OCI-LY7 (cell line): ENCODE data around the gene ZNF277. TPM values are rescaled to one million over a fixed set of nuclear protein-coding genes. Genes with fewer than 3 reads are reported as not detected.

Experiments used
- BruUV-seq: library from RNA; stranded (reverse); fragments of 400-500 nt; replicated peaks from 2 replicates; lab custom pipeline; 2021; lab: Mats Ljungman, UMichigan
- CTCF ChIA-PET: fragments of 300-600 bp; sonication (Branson Sonifier 250); formaldehyde crosslinking; loops from one replicate; lab custom pipeline; 2022; ENCODE audit warnings: antibody characterized with exemption; ENCODE audit not compliant: unreplicated experiment; lab: Charles Lee
- POLR2A ChIA-PET: fragments of 300-600 bp; sonication (Branson Sonifier 250); formaldehyde crosslinking; loops from one replicate; lab custom pipeline; 2022; ENCODE audit warnings: antibody characterized with exemption; lab: Charles Lee
- DNase-seq: peaks from one replicate; pipeline ENCODE4 v3.0.0-alpha.2; 2015; ENCODE audit warnings: low spot score
- H2AFZ ChIP-seq: fragments of 200-600 bp; sonication (generic), shearing (Covaris generic); 2 replicates; pipeline ENCODE4 v1.6.1; 2014; ENCODE audit warnings: mild to moderate bottlenecking, antibody characterized with exemption, low read length, moderate library complexity
- H3K27ac ChIP-seq: fragments of 200-600 bp; sonication (generic); 2 replicates; pipeline ENCODE4 v1.5.1; 2014; ENCODE audit warnings: mixed run types, low read depth, mild to moderate bottlenecking, moderate library complexity, low read length, inconsistent platforms; ENCODE audit not compliant: poor library complexity, severe bottlenecking
- H3K36me3 ChIP-seq: fragments of 200-600 bp; sonication (generic); 2 replicates; pipeline ENCODE4 v1.6.1; 2014; ENCODE audit warnings: mild to moderate bottlenecking, antibody characterized with exemption, low read length, moderate library complexity, mixed read lengths; ENCODE audit not compliant: insufficient read depth
- H3K4me1 ChIP-seq: fragments of 200-600 bp; sonication (generic); 2 replicates; pipeline ENCODE4 v1.5.1; 2014; ENCODE audit warnings: mild to moderate bottlenecking, low read length; ENCODE audit not compliant: insufficient read depth, poor library complexity, severe bottlenecking
- H3K4me2 ChIP-seq: fragments of 200-600 bp; sonication (generic); 2 replicates; pipeline ENCODE4 v1.6.1; 2014; ENCODE audit warnings: mild to moderate bottlenecking, low read length
- H3K4me3 ChIP-seq: fragments of 200-600 bp; sonication (generic); 2 replicates; pipeline ENCODE4 v1.5.1; 2014; ENCODE audit warnings: mild to moderate bottlenecking, low read depth, low read length; ENCODE audit not compliant: poor library complexity, severe bottlenecking
- H3K79me2 ChIP-seq: fragments of 200-600 bp; sonication (generic); 2 replicates; pipeline ENCODE4 v1.6.1; 2016; ENCODE audit warnings: low read depth, mild to moderate bottlenecking, low read length, moderate library complexity, mixed read lengths; ENCODE audit not compliant: insufficient read depth
- H3K9me2 ChIP-seq: fragments of 200-600 bp; sonication (generic); 2 replicates; pipeline ENCODE4 v1.6.1; 2016; ENCODE audit warnings: mild to moderate bottlenecking, low read length, mixed read lengths; ENCODE audit not compliant: insufficient read depth
- H3K9me3 ChIP-seq: fragments of 200-600 bp; sonication (generic); 2 replicates; pipeline ENCODE4 v1.6.1; 2014; ENCODE audit warnings: mild to moderate bottlenecking, mixed run types, low read length, mixed read lengths
- H4K20me1 ChIP-seq: fragments of 200-600 bp; sonication (generic); 2 replicates; pipeline ENCODE4 v1.6.1; 2014; ENCODE audit warnings: mild to moderate bottlenecking, antibody characterized with exemption, low read length, moderate library complexity, mixed read lengths; ENCODE audit not compliant: insufficient read depth
- CTCF ChIP-seq: fragments of 200-600 bp; sonication (generic); conservative IDR thresholded peaks from 2 replicates; pipeline ENCODE4 v1.5.1; 2014; ENCODE audit warnings: mild to moderate bottlenecking, antibody characterized with exemption, low read length, moderate library complexity, mixed read lengths
- EZH2phosphoT487 ChIP-seq: fragments of 200-600 bp; sonication (generic); IDR thresholded peaks from 2 replicates; pipeline ENCODE4 v1.6.1; 2018; ENCODE audit warnings: low read depth, borderline replicate concordance, mild to moderate bottlenecking, mixed run types, antibody characterized with exemption, low read length, moderate library complexity, mixed read lengths
- intact Hi-C: fragments of 100-400 bp; cut with micrococcal nuclease; formaldehyde crosslinking; loops from one replicate; pipeline ENCODE4 v1.10.0; 2022; ENCODE audit not compliant: unreplicated experiment
- total RNA-seq, 2 experiments: library from RNA; depleted of rRNA in 1 of 2; stranded (reverse); fragments of >200 nt in 1 of 2; shearing (Covaris generic) in 1 of 2; gene quantifications; 2 replicates each; pipeline ENCODE4 v1.2.3, GENCODE V29; 2014 to 2022

The ZNF277 gene
- total RNA-seq, 2 experiments from 2014 or later, result 18.1 to 20.5 TPM

GRCh38 chr7:112293416-112293815, 86.9 kb downstream of the ZNF277 start:
- ChIA-PET CTCF (no interaction called here), POLR2A (interaction anchor here (0.7 kb wide), 1 partner anchor 10 kb away, joined by 3 read pairs; no protein-coding TSS in a partner anchor)
- no peak overlapping the region for H3K4me3 ChIP-seq
- H3K36me3 ChIP-seq, result peaks cover 5% of the 10 kb centered on the region; the same call in 1 of the 2 replicates
- no peak overlapping the region for H3K27ac ChIP-seq
- H4K20me1 ChIP-seq, result no peaks in the 10 kb centered on the region
- intact Hi-C loops, result no loop called here
- H3K9me2 ChIP-seq, result no peaks in the 10 kb centered on the region
- no peaks in the 10 kb centered on the region for H3K79me2 ChIP-seq
- no peak for DNase-seq
- BruUV-seq, result no TSS peak
- no peak overlapping the region for H2AFZ ChIP-seq
- H3K4me1 ChIP-seq, result no peaks in the 10 kb centered on the region
- TF ChIP-seq CTCF (no peak), EZH2phosphoT487 (no peak)
- H3K9me3 ChIP-seq, result no peaks in the 10 kb centered on the region
- no peak overlapping the region for H3K4me2 ChIP-seq

GRCh38 chr7:112296432-112296831, 89.9 kb downstream of the ZNF277 start:
- Histone ChIP-seq H3K27ac (no peak overlapping the region), H2AFZ (no peak overlapping the region), H3K79me2 (no peaks in the 10 kb centered on the region), H3K9me2 (no peaks in the 10 kb centered on the region), H3K36me3 (peaks cover 5% of the 10 kb centered on the region; the same call in 1 of the 2 replicates), H3K4me1 (no peaks in the 10 kb centered on the region), H4K20me1 (no peaks in the 10 kb centered on the region), H3K9me3 (no peaks in the 10 kb centered on the region), H3K4me2 (no peak overlapping the region), H3K4me3 (no peak overlapping the region)
- POLR2A ChIA-PET, result interaction anchor here (0.7 to 0.8 kb wide), 3 partner anchors 10 to 51 kb away, joined by 3 to 5 read pairs (median 4); no protein-coding TSS in a partner anchor
- TF ChIP-seq EZH2phosphoT487 (no peak), CTCF (no peak)
- no peak for DNase-seq
- intact Hi-C loops, result no loop called here
- BruUV-seq, result no TSS peak
- CTCF ChIA-PET, result no interaction called here

- H3K9me3 ChIP-seq, result no peaks in the 10 kb centered on the region
- no peak for DNase-seq
- BruUV-seq, result no TSS peak
- H3K4me3 ChIP-seq, result no peak overlapping the region
- H3K9me2 ChIP-seq, result no peaks in the 10 kb centered on the region
- peaks cover 5% of the 10 kb centered on the region; the same call in 1 of the 2 replicates for H3K36me3 ChIP-seq
- H3K79me2 ChIP-seq, result no peaks in the 10 kb centered on the region
- H4K20me1 ChIP-seq, result no peaks in the 10 kb centered on the region
- no peak overlapping the region for H3K27ac ChIP-seq
- no peak overlapping the region for H2AFZ ChIP-seq
- H3K4me2 ChIP-seq, result no peak overlapping the region
- H3K4me1 ChIP-seq, result peaks cover 2% of the 10 kb centered on the region
- ChIA-PET CTCF (no interaction called here), POLR2A (no interaction called here)
- intact Hi-C loops, result no loop called here
- TF ChIP-seq CTCF (no peak), EZH2phosphoT487 (no peak)
These were observed 91.2 kb downstream of the ZNF277 start for GRCh38 chr7:112297681-112298080.
